HL-60/S4 treated with retinoic acid at 250 ng/mL for 4 days and 3 days (cell line): ENCODE results near the gene WDR76.

Experiments
- in situ Hi-C: fragments of 300-500 bp; cut with MboI; formaldehyde crosslinking; loops from 2 replicates; pipeline ENCODE4 v1.7.0; 2022; ENCODE audit warnings: low sequenced_read_pairs

The WDR76 gene

GRCh38 chr15:43876872-43877271 is 50.1 kb downstream of the WDR76 start:
- in situ Hi-C loops, result no loop called here

- in situ Hi-C loops, result no loop called here
These were observed 50.6 kb downstream of the WDR76 start for GRCh38 chr15:43877371-43877770.

- in situ Hi-C loops, result no loop called here
These were observed 51.6 kb downstream of the WDR76 start for GRCh38 chr15:43878446-43878845.

GRCh38 chr15:43879386-43880355 is 52.9 kb downstream of the WDR76 start:
- in situ Hi-C loops, result no loop called here

- in situ Hi-C loops, result no loop called here
These were observed 53.8 kb downstream of the WDR76 start for GRCh38 chr15:43880406-43881194.

GRCh38 chr15:43881245-43881644 is 54.4 kb downstream of the WDR76 start:
- in situ Hi-C loops, result no loop called here

GRCh38 chr15:43881944-43882343 is 55.1 kb downstream of the WDR76 start:
- in situ Hi-C loops, result no loop called here

- in situ Hi-C loops, result no loop called here
These were observed 56.8 kb downstream of the WDR76 start for GRCh38 chr15:43883571-43883970.

- in situ Hi-C loops, result no loop called here
These were observed 59.8 kb downstream of the WDR76 start for GRCh38 chr15:43886558-43886957.

GRCh38 chr15:43887901-43888300 is 61.1 kb downstream of the WDR76 start:
- in situ Hi-C loops, result no loop called here

- in situ Hi-C loops, result no loop called here
These were observed 62.2 kb downstream of the WDR76 start for GRCh38 chr15:43889042-43889441.

- in situ Hi-C loops, result no loop called here
These were observed 67.2 kb downstream of the WDR76 start for GRCh38 chr15:43893956-43894355.

GRCh38 chr15:43895586-43895985 is 68.8 kb downstream of the WDR76 start:
- in situ Hi-C loops, result no loop called here

- in situ Hi-C loops, result no loop called here
These were observed 69.7 kb downstream of the WDR76 start for GRCh38 chr15:43896543-43896942.

- in situ Hi-C loops, result no loop called here
These were observed 72.1 kb downstream of the WDR76 start for GRCh38 chr15:43898891-43899290.

- in situ Hi-C loops, result loop anchor here (25.0 kb wide), 1 partner anchor 612 kb away; no protein-coding TSS in a partner anchor
These were observed 73.1 kb downstream of the WDR76 start for GRCh38 chr15:43899928-43900327.

- in situ Hi-C loops, result loop anchor here (25.0 kb wide), 1 partner anchor 611 kb away; no protein-coding TSS in a partner anchor
These were observed 74.2 kb downstream of the WDR76 start for GRCh38 chr15:43900996-43901395.

- in situ Hi-C loops, result loop anchor here (25.0 kb wide), 1 partner anchor 611 kb away; no protein-coding TSS in a partner anchor
These were observed 74.7 kb downstream of the WDR76 start for GRCh38 chr15:43901495-43901894.

GRCh38 chr15:43903864-43904290 is 77.1 kb downstream of the WDR76 start:
- in situ Hi-C loops, result loop anchor here (25.0 kb wide), 1 partner anchor 608 kb away; no protein-coding TSS in a partner anchor

- in situ Hi-C loops, result loop anchor here (25.0 kb wide), 1 partner anchor 607 kb away; no protein-coding TSS in a partner anchor
These were observed 79.0 kb downstream of the WDR76 start for GRCh38 chr15:43905755-43906154.

GRCh38 chr15:43908516-43909050 is 81.8 kb downstream of the WDR76 start:
- in situ Hi-C loops, result loop anchor here (25.0 kb wide), 1 partner anchor 604 kb away; no protein-coding TSS in a partner anchor
